Measurements from ENCODE around the gene GCLC. TPM values are rescaled to one million over a fixed set of nuclear protein-coding genes. Genes with fewer than 3 reads are reported as not detected.
A peak's percentile ranks its signal among the peaks of the same experiment; 100 is the strongest.

GCLC gene
- polyA plus RNA-seq, 3 donors from 2014 or later: 11.4 to 26.1 (median 20.7) TPM

GRCh38 chr6:53503060-53503459 is 41.8 kb downstream of the GCLC start:
- peaks cover 22 to 66% (median 27%) of the 10 kb centered on the region in 3 donors for H3K36me3 Mint-ChIP-seq
- DNase-seq: no peak
- H3K27ac Mint-ChIP-seq: no peak overlapping the region
- no peaks in the 10 kb centered on the region for H3K9me3 Mint-ChIP-seq
- no peak overlapping the region for H3K4me3 Mint-ChIP-seq
- peaks cover 0 to 2% (median 0%) of the 10 kb centered on the region in 3 donors for H3K27me3 Mint-ChIP-seq (ENCODE audit: low read depth in 3 of 3)
- no peaks in the 10 kb centered on the region for H3K4me1 Mint-ChIP-seq

DNA sequence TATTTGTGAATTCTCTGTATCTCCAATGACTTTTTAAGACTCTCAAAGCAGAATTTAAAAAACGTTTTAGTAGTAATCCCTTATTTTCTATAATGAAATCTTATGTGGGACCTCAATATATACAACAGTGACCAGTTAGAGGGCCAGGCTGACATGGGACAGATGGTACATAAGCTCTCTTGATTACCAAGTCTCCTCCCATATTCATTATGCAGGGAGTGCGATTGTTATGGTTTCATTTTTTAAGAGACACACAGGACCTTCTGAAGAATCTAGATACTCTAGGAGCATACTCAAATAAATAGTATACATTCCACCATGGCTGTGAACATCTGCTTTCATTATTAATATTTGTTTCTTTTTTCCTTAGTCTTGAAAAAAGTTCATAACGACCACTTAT is 43.5 kb downstream of the GCLC start:
- DNase-seq: no peak
- Mint-ChIP-seq H3K27me3 (ENCODE audit: low read depth in 3 of 3) (peaks cover 0 to 2% (median 0%) of the 10 kb centered on the region in 3 donors), H3K9me3 (no peaks in the 10 kb centered on the region), H3K4me1 (no peaks in the 10 kb centered on the region), H3K4me3 (no peak overlapping the region), H3K36me3 (peaks cover 22 to 71% (median 26%) of the 10 kb centered on the region in 3 donors), H3K27ac (no peak overlapping the region)

GRCh38 chr6:53500095-53500494 is 44.8 kb downstream of the GCLC start:
- no peaks in the 10 kb centered on the region for H3K9me3 Mint-ChIP-seq
- H3K4me1 Mint-ChIP-seq: no peaks in the 10 kb centered on the region
- peaks cover 10 to 58% (median 12%) of the 10 kb centered on the region in 3 donors for H3K36me3 Mint-ChIP-seq
- no peak overlapping the region for H3K4me3 Mint-ChIP-seq
- H3K27ac Mint-ChIP-seq: no peak overlapping the region
- H3K27me3 Mint-ChIP-seq (ENCODE audit: low read depth in 3 of 3): peaks cover 0 to 2% (median 0%) of the 10 kb centered on the region in 3 donors
- no peak for DNase-seq

GRCh38 chr6:53499094-53499493 is 45.8 kb downstream of the GCLC start:
- Mint-ChIP-seq H3K36me3 (peaks cover 7 to 51% (median 12%) of the 10 kb centered on the region in 3 donors), H3K4me3 (no peak overlapping the region), H3K4me1 (no peaks in the 10 kb centered on the region), H3K9me3 (no peaks in the 10 kb centered on the region), H3K27ac (peak overlapping the region in 1 of 6 donors; percentile 13), H3K27me3 (ENCODE audit: low read depth in 3 of 3) (peaks cover 0 to 2% (median 0%) of the 10 kb centered on the region in 3 donors)
- DNase-seq: no peak

DNA sequence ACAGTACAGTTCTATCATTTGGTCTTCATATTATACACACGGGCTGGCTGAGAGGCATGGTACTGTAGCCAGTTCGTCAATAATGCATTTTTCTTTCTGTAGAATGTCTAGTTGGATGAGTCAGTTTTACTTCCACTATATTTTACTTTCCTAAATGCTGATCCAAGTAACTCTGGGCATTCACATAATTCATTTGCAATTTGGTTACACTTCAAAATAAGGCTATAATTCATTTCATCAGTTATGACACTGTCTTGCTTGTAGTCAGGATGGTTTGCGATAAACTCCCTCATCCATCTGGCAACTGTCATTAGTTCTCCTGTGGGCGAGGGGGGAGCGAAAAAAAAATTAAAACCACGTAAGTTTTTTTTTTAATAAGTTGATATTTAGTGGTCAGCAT is 46.3 kb downstream of the GCLC start:
- DNase-seq: no peak
- peaks cover 7 to 48% (median 12%) of the 10 kb centered on the region in 3 donors for H3K36me3 Mint-ChIP-seq
- H3K4me3 Mint-ChIP-seq: no peak overlapping the region
- H3K9me3 Mint-ChIP-seq: no peaks in the 10 kb centered on the region
- H3K27me3 Mint-ChIP-seq (ENCODE audit: low read depth in 3 of 3): peaks cover 0 to 2% (median 0%) of the 10 kb centered on the region in 3 donors
- no peak overlapping the region for H3K27ac Mint-ChIP-seq
- no peaks in the 10 kb centered on the region for H3K4me1 Mint-ChIP-seq

DNA sequence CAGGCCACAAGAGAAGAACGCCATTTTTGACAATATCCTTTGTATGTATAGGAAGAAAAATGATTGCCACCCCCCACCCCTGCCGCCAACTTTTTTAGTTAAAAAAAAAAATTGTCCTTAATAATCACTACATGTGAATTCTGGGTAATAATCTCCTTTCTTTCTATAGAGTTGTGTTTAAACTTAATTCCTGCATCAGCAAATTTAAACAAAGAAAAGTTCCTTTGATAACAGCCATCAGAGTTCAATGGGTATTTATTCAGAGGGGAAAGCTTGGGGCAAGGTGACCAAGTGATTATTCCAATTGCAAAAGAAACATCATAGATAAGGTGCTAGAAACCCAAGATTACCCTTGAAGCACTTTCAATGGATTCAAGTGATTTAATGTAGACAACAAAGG is 47.0 kb downstream of the GCLC start:
- Mint-ChIP-seq H3K36me3 (peaks cover 7 to 42% (median 12%) of the 10 kb centered on the region in 3 donors), H3K4me3 (no peak overlapping the region), H3K27ac (peak overlapping the region in 1 of 6 donors; percentile 23), H3K27me3 (ENCODE audit: low read depth in 3 of 3) (peaks cover 0 to 2% (median 0%) of the 10 kb centered on the region in 3 donors), H3K4me1 (no peaks in the 10 kb centered on the region), H3K9me3 (no peaks in the 10 kb centered on the region)
- DNase-seq: no peak

- Mint-ChIP-seq H3K4me1 (no peaks in the 10 kb centered on the region), H3K27me3 (ENCODE audit: low read depth in 3 of 3) (peaks cover 0 to 6% (median 0%) of the 10 kb centered on the region in 3 donors), H3K4me3 (no peak overlapping the region), H3K9me3 (no peaks in the 10 kb centered on the region), H3K36me3 (peaks cover 7 to 36% (median 12%) of the 10 kb centered on the region in 3 donors), H3K27ac (peak overlapping the region in 1 of 6 donors; percentile 27)
- no peak for DNase-seq
Measured at GRCh38 chr6:53496797-53497375, 48.0 kb downstream of the GCLC start.

DNA sequence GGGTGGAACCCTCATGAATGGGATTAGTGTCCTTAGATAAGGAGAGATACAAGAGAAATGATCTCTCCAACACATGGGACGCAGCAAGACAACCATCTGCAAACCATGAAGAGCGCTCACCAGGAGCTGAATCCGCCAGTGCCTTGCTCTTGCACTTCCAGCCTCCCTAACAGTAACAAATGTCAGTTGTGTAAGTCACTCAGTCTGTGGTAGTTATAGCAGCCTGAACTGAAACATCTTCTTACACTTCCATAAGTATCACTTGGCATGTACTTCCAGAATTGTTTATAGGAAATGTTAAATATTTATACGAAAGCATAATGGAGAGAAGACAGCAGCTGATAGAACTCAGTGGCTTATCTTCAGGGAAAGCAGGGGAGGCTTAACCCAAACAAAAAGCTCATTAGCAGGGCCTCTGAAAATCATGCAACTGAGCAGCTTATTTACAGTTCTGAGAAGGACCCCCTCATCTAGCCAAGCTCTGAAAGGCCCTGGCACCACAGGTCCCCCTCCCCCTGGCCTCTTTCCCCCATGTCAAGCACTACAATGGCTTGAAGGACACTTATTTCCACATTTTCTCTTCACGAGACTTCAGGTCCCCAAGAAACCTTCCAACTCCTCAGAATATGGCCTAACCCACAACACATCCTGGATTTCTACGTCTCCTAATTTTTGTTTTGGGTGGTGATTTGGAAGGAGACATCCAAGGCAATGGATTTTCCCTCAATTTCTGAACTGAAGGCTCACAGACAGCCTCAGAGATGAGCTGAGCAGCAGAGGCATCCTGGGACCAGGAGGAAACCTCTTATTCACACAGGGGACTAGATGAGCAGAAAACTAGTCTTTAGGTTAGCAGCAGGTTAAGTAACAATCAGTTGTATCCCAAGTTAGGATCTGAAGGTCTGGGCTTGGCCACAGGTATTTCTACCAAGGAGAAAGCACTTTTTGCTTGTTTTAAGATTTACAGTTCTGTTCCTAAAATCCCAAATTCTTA is 49.1 kb downstream of the GCLC start:
- H3K27me3 Mint-ChIP-seq (ENCODE audit: low read depth in 3 of 3): peaks cover 0 to 4% (median 4%) of the 10 kb centered on the region in 3 donors
- peaks cover 4 to 30% (median 12%) of the 10 kb centered on the region in 3 donors for H3K36me3 Mint-ChIP-seq
- H3K4me3 Mint-ChIP-seq: no peak overlapping the region
- H3K27ac Mint-ChIP-seq: peak overlapping the region in 2 of 6 donors; percentile 33 to 41
- H3K4me1 Mint-ChIP-seq: no peaks in the 10 kb centered on the region
- no peak for DNase-seq
- H3K9me3 Mint-ChIP-seq: no peaks in the 10 kb centered on the region

GRCh38 chr6:53494076-53494475 is 50.8 kb downstream of the GCLC start:
- no peaks in the 10 kb centered on the region for H3K4me1 Mint-ChIP-seq

DNA sequence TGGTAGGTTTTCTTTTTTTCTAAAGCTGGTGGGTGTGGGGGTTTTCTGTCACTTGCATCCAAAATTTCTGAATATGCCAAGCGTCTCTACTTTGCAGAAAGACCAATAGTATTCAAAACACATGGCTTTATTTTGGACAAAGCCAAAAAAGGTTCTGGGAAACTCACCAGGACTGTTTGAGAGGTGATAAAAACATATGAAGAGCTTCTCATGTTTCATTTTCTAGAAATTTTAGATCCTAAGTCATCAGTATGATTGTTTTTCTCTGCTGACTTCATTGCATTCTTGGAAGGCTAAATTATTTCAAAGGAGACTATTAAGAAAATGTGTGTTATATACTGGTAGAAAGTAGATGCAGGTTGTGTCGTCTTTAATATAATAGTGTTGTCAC is 51.3 kb downstream of the GCLC start:
- Mint-ChIP-seq H3K9me3 (no peaks in the 10 kb centered on the region), H3K27me3 (ENCODE audit: low read depth in 3 of 3) (peaks cover 0 to 7% (median 4%) of the 10 kb centered on the region in 3 donors), H3K27ac (no peak overlapping the region), H3K36me3 (peaks cover 4 to 18% (median 5%) of the 10 kb centered on the region in 3 donors), H3K4me1 (no peaks in the 10 kb centered on the region), H3K4me3 (no peak overlapping the region)
- DNase-seq: no peak

More at GRCh38 chr6:53494076-53494475, 50.8 kb downstream of the GCLC start:
- Mint-ChIP-seq H3K36me3 (peaks cover 4 to 22% (median 9%) of the 10 kb centered on the region in 3 donors), H3K9me3 (no peaks in the 10 kb centered on the region), H3K27me3 (ENCODE audit: low read depth in 3 of 3) (peaks cover 0 to 4% (median 4%) of the 10 kb centered on the region in 3 donors), H3K27ac (no peak overlapping the region), H3K4me3 (no peak overlapping the region)
- DNase-seq: no peak

- Mint-ChIP-seq H3K27me3 (ENCODE audit: low read depth in 3 of 3) (peaks cover 0 to 7% (median 4%) of the 10 kb centered on the region in 3 donors), H3K4me1 (no peaks in the 10 kb centered on the region), H3K4me3 (no peak overlapping the region), H3K27ac (no peak overlapping the region), H3K36me3 (peaks cover 2 to 13% (median 2%) of the 10 kb centered on the region in 3 donors), H3K9me3 (no peaks in the 10 kb centered on the region)
- DNase-seq: peak; percentile 35 to 58 (median 54)
Measured at GRCh38 chr6:53492860-53493634, 51.9 kb downstream of the GCLC start.

- no peak for DNase-seq
- H3K36me3 Mint-ChIP-seq: no peaks in the 10 kb centered on the region
- H3K4me3 Mint-ChIP-seq: no peak overlapping the region
- peaks cover 1 to 20% (median 8%) of the 10 kb centered on the region in 3 donors for H3K27me3 Mint-ChIP-seq (ENCODE audit: low read depth in 3 of 3)
- H3K9me3 Mint-ChIP-seq: no peaks in the 10 kb centered on the region
- H3K4me1 Mint-ChIP-seq: no peaks in the 10 kb centered on the region
- H3K27ac Mint-ChIP-seq: no peak overlapping the region
Measured at GRCh38 chr6:53487080-53487479, 57.8 kb downstream of the GCLC start.

DNA sequence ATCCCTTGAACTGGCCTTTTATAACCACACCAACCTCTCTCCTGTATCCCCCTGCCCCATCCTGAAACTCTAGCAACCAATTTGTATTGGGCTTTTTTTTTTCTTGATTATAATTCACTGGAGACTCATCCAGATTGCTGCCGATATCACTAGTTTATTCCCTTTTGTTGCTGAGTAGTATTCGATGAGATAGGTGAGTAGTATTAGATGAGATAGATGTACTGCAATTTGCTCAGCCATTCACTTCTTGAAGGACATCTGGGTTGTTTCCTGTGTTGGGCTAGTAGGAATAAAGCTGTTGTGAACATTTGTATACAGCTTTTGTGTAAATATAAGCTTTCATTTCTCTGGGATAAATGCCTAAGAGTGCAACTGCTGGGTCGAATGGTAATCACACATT is 58.2 kb downstream of the GCLC start:
- Mint-ChIP-seq H3K9me3 (no peaks in the 10 kb centered on the region), H3K36me3 (no peaks in the 10 kb centered on the region), H3K27ac (no peak overlapping the region), H3K4me1 (no peaks in the 10 kb centered on the region), H3K27me3 (ENCODE audit: low read depth in 3 of 3) (peaks cover 1 to 20% (median 7%) of the 10 kb centered on the region in 3 donors), H3K4me3 (no peak overlapping the region)
- no peak for DNase-seq
